ENCODE data around the gene DNAI7. TPM values are rescaled to one million over a fixed set of nuclear protein-coding genes. Genes with fewer than 3 reads are reported as not detected.

Gene DNAI7
- total and polyA plus RNA-seq, 2 of the 13 experiments (the other 11 are each of a cell fraction or from before 2014, with no cell fraction given), result 0.04 to 0.25 TPM

DNA sequence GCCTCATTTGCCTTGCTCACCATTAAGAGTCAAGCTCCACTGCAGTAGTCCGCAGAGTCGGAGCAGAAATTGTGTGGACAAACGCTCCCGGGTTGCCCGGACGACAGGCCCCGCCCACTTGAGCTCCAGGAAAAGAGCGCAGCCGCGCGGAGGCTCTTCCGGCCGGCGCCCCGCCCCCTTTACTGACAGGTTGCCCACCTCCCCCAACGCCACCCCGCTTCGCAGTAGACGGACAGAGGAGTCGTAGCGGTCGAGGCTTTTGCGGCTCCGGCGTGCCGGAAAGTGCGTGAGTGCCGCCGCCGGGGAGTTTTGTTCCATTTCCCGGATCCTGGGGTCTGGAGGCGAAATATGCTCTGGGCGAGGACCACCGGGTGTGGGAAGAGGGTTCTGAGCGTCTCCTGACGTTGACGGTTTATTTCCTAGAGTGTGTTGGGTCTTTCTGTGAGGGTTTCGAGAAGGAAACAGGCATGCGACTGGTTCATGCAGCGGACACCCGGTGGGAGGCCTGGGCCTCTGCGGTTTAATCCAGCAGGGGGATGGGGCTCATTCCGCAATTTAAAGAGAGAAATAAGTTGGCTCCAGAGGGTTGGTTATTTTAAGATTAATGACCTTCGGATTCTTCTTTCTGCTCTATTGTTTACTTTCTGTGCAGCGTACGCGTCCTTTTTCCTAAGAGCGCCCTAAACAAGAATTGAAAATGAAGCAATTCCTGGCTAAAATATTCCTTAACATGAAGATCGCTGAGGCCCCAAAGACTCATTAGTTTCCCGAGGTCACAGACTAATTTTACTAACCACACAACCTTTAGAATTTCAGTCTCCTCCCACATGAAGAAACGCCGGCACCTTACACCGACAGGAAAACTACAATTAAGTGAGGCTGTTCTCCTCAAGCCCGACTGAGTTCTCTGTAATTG lies at the start of gene DNAI7, which contains the start of gene ETFRF1 (continued):
- TF ChIP-seq, protein P1, sequence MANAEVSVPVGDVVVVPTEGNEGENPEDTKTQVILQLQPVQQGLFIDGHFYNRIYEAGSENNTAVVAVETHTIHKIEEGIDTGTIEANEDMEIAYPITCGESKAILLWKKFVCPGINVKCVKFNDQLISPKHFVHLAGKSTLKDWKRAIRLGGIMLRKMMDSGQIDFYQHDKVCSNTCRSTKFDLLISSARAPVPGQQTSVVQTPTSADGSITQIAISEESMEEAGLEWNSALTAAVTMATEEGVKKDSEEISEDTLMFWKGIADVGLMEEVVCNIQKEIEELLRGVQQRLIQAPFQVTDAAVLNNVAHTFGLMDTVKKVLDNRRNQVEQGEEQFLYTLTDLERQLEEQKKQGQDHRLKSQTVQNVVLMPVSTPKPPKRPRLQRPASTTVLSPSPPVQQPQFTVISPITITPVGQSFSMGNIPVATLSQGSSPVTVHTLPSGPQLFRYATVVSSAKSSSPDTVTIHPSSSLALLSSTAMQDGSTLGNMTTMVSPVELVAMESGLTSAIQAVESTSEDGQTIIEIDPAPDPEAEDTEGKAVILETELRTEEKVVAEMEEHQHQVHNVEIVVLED (CRISPR knock-in tag; IDR thresholded peaks at IDR 0.05; ENCODE audit: borderline replicate concordance), result peak; percentile 73; the same call in 1 of the 2 replicates
- TF ChIP-seq MYC (CRISPR knock-in tag; IDR thresholded peaks at IDR 0.05; ENCODE audit: borderline replicate concordance) (peak; percentile 32; the same call in 1 of the 2 replicates), ZNF605 (CRISPR knock-in tag; IDR thresholded peaks at IDR 0.05) (peak; percentile 37; the same call in 1 of the 2 replicates), MIER3 (CRISPR knock-in tag; IDR thresholded peaks at IDR 0.05; ENCODE audit: borderline replicate concordance) (peak; percentile 45; the same call in 1 of the 2 replicates), SMAD3 (CRISPR knock-in tag; IDR thresholded peaks at IDR 0.05) (peak; percentile 37; the same call in 1 of the 2 replicates), ZNF761 (CRISPR knock-in tag; conservative IDR thresholded peaks at IDR 0.05) (0 out of 2 replicates have a peak, but pooled peaks have one; percentile 52), ZSCAN29 (CRISPR knock-in tag; conservative IDR thresholded peaks at IDR 0.05) (no peak), POGZ (CRISPR knock-in tag; IDR thresholded peaks at IDR 0.05) (peak; percentile 75), PHF21A (CRISPR knock-in tag; IDR thresholded peaks at IDR 0.05) (peak; percentile 54; the same call in 1 of the 2 replicates), ZNF543 (CRISPR knock-in tag; IDR thresholded peaks at IDR 0.05) (peak; percentile 45; the same call in 1 of the 2 replicates), MEIS1 (CRISPR knock-in tag; IDR thresholded peaks at IDR 0.05; ENCODE audit: borderline replicate concordance) (peak; percentile 69; the same call in 1 of the 2 replicates)
- TF ChIP-seq, protein P2, sequence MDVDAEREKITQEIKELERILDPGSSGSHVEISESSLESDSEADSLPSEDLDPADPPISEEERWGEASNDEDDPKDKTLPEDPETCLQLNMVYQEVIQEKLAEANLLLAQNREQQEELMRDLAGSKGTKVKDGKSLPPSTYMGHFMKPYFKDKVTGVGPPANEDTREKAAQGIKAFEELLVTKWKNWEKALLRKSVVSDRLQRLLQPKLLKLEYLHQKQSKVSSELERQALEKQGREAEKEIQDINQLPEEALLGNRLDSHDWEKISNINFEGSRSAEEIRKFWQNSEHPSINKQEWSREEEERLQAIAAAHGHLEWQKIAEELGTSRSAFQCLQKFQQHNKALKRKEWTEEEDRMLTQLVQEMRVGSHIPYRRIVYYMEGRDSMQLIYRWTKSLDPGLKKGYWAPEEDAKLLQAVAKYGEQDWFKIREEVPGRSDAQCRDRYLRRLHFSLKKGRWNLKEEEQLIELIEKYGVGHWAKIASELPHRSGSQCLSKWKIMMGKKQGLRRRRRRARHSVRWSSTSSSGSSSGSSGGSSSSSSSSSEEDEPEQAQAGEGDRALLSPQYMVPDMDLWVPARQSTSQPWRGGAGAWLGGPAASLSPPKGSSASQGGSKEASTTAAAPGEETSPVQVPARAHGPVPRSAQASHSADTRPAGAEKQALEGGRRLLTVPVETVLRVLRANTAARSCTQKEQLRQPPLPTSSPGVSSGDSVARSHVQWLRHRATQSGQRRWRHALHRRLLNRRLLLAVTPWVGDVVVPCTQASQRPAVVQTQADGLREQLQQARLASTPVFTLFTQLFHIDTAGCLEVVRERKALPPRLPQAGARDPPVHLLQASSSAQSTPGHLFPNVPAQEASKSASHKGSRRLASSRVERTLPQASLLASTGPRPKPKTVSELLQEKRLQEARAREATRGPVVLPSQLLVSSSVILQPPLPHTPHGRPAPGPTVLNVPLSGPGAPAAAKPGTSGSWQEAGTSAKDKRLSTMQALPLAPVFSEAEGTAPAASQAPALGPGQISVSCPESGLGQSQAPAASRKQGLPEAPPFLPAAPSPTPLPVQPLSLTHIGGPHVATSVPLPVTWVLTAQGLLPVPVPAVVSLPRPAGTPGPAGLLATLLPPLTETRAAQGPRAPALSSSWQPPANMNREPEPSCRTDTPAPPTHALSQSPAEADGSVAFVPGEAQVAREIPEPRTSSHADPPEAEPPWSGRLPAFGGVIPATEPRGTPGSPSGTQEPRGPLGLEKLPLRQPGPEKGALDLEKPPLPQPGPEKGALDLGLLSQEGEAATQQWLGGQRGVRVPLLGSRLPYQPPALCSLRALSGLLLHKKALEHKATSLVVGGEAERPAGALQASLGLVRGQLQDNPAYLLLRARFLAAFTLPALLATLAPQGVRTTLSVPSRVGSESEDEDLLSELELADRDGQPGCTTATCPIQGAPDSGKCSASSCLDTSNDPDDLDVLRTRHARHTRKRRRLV (CRISPR knock-in tag; IDR thresholded peaks at IDR 0.05), result peak; percentile 68
- TF ChIP-seq, protein P3, sequence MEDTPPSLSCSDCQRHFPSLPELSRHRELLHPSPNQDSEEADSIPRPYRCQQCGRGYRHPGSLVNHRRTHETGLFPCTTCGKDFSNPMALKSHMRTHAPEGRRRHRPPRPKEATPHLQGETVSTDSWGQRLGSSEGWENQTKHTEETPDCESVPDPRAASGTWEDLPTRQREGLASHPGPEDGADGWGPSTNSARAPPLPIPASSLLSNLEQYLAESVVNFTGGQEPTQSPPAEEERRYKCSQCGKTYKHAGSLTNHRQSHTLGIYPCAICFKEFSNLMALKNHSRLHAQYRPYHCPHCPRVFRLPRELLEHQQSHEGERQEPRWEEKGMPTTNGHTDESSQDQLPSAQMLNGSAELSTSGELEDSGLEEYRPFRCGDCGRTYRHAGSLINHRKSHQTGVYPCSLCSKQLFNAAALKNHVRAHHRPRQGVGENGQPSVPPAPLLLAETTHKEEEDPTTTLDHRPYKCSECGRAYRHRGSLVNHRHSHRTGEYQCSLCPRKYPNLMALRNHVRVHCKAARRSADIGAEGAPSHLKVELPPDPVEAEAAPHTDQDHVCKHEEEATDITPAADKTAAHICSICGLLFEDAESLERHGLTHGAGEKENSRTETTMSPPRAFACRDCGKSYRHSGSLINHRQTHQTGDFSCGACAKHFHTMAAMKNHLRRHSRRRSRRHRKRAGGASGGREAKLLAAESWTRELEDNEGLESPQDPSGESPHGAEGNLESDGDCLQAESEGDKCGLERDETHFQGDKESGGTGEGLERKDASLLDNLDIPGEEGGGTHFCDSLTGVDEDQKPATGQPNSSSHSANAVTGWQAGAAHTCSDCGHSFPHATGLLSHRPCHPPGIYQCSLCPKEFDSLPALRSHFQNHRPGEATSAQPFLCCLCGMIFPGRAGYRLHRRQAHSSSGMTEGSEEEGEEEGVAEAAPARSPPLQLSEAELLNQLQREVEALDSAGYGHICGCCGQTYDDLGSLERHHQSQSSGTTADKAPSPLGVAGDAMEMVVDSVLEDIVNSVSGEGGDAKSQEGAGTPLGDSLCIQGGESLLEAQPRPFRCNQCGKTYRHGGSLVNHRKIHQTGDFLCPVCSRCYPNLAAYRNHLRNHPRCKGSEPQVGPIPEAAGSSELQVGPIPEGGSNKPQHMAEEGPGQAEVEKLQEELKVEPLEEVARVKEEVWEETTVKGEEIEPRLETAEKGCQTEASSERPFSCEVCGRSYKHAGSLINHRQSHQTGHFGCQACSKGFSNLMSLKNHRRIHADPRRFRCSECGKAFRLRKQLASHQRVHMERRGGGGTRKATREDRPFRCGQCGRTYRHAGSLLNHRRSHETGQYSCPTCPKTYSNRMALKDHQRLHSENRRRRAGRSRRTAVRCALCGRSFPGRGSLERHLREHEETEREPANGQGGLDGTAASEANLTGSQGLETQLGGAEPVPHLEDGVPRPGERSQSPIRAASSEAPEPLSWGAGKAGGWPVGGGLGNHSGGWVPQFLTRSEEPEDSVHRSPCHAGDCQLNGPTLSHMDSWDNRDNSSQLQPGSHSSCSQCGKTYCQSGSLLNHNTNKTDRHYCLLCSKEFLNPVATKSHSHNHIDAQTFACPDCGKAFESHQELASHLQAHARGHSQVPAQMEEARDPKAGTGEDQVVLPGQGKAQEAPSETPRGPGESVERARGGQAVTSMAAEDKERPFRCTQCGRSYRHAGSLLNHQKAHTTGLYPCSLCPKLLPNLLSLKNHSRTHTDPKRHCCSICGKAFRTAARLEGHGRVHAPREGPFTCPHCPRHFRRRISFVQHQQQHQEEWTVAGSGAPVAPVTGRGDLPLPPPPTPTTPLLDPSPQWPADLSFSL (CRISPR knock-in tag; IDR thresholded peaks at IDR 0.05), result no peak
